Measurements from ENCODE around the gene ZNF41. TPM values are rescaled to one million over a fixed set of nuclear protein-coding genes. Genes with fewer than 3 reads are reported as not detected.

Gene ZNF41
- total and polyA plus RNA-seq, 2 experiments from 2014 or later = 2.0 to 6.3 TPM

DNA sequence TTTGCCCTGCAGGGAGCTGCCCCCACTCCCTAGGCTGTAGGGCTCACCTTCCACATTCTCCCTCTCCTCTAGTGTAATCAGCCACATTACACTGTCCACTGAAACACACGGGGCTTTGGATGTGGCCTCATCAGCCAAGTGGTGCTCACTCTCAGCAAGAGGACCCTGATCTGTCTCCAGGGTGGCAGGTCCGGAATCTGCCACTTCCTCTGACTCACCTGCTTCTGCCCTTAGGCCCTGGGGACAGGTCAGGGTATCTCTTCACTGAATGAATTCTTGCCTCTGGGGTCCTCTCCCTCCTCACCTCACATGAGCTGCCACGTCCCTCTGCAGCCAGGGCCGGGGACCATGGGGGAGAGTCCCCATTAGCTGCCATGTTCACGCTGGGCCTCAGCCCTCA is 15.9 kb downstream of the ZNF41 start:
- H3K27ac Mint-ChIP-seq = no peak overlapping the region
- H2AFZ ChIP-seq = no peak overlapping the region
- no peaks in the 10 kb centered on the region for H3K36me3 ChIP-seq (ENCODE audit: insufficient read depth)
- peaks cover 4% of the 10 kb centered on the region; the same call in 1 of the 2 replicates for H3K79me2 ChIP-seq (replicated peaks; ENCODE audit: insufficient read depth)
- DNase-seq (ENCODE audit: low spot score) (no peak), ATAC-seq (no peak)
- no peak overlapping the region for H3K4me3 ChIP-seq
- H3K27me3 Mint-ChIP-seq (ENCODE audit: insufficient read depth, low read depth, poor library complexity) = peaks cover 2% of the 10 kb centered on the region
- no peaks in the 10 kb centered on the region; the same call in 2 of the 3 replicates for H3K9me3 Mint-ChIP-seq
- H3K4me2 ChIP-seq = no peak overlapping the region
- no peak overlapping the region for H3K27ac ChIP-seq (ENCODE audit: low read depth)
- H3F3A ChIP-seq (replicated peaks; ENCODE audit: low read depth) = no peaks in the 10 kb centered on the region
- no peaks in the 10 kb centered on the region for H4K20me1 ChIP-seq (replicated peaks; ENCODE audit: insufficient read depth)
- H3K36me3 Mint-ChIP-seq (ENCODE audit: low read depth) = peaks cover 18% of the 10 kb centered on the region
- TF ChIP-seq NANOG (IDR thresholded peaks at IDR 0.05; ENCODE audit: borderline replicate concordance) = no peak
- no peak for TF ChIP-seq ZNF114 (CRISPR knock-in tag; IDR thresholded peaks at IDR 0.05)
- TF ChIP-seq, protein P1, sequence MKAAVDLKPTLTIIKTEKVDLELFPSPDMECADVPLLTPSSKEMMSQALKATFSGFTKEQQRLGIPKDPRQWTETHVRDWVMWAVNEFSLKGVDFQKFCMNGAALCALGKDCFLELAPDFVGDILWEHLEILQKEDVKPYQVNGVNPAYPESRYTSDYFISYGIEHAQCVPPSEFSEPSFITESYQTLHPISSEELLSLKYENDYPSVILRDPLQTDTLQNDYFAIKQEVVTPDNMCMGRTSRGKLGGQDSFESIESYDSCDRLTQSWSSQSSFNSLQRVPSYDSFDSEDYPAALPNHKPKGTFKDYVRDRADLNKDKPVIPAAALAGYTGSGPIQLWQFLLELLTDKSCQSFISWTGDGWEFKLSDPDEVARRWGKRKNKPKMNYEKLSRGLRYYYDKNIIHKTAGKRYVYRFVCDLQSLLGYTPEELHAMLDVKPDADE (IDR thresholded peaks at IDR 0.05) = no peak
- TF ChIP-seq, protein P2, sequence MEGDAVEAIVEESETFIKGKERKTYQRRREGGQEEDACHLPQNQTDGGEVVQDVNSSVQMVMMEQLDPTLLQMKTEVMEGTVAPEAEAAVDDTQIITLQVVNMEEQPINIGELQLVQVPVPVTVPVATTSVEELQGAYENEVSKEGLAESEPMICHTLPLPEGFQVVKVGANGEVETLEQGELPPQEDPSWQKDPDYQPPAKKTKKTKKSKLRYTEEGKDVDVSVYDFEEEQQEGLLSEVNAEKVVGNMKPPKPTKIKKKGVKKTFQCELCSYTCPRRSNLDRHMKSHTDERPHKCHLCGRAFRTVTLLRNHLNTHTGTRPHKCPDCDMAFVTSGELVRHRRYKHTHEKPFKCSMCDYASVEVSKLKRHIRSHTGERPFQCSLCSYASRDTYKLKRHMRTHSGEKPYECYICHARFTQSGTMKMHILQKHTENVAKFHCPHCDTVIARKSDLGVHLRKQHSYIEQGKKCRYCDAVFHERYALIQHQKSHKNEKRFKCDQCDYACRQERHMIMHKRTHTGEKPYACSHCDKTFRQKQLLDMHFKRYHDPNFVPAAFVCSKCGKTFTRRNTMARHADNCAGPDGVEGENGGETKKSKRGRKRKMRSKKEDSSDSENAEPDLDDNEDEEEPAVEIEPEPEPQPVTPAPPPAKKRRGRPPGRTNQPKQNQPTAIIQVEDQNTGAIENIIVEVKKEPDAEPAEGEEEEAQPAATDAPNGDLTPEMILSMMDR (conservative IDR thresholded peaks at IDR 0.05; ENCODE audit: low read depth in 2 of 2) = no peak
- TF ChIP-seq POLR2AphosphoS5 (IDR thresholded peaks at IDR 0.05; ENCODE audit: low read depth) = no peak
- no peak overlapping the region for H3K4me3 Mint-ChIP-seq
- no peaks in the 10 kb centered on the region for H3K4me1 ChIP-seq (ENCODE audit: insufficient read depth)
- no peaks in the 10 kb centered on the region for H3K9me2 ChIP-seq (ENCODE audit: insufficient read depth)
- no peaks in the 10 kb centered on the region for H3K27me3 ChIP-seq (ENCODE audit: insufficient read depth)
- H3K4me1 Mint-ChIP-seq = no peaks in the 10 kb centered on the region

DNA sequence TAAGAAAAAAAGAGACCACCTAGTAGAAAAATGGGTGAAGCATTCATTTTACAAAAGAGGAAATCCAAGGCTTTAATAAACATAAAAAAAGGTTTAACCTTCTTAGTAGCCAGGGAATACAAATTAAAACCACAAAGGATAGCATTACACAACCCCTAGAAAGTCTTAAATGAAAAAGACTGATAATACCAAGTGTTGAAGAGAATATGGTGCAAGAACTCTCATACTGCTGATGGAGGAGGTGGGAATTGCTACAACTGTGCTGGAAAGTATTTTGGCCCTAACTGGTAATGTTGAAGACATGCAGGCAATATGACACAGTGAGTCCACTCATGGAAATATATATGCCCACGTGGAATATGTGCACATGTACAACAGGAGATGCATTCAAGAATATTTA is 22.5 kb downstream of the ZNF41 start:
- Mint-ChIP-seq H3K27me3 (ENCODE audit: insufficient read depth, low read depth, poor library complexity) (peaks cover 2% of the 10 kb centered on the region), H3K4me1 (peaks cover 2% of the 10 kb centered on the region; the same call in 2 of the 3 replicates), H3K4me3 (no peak overlapping the region), H3K27ac (no peak overlapping the region), H3K9me3 (no peaks in the 10 kb centered on the region; the same call in 2 of the 3 replicates), H3K36me3 (ENCODE audit: low read depth) (peaks cover 20% of the 10 kb centered on the region)
- no peak overlapping the region for H3K4me2 ChIP-seq
- no peak overlapping the region for H3K27ac ChIP-seq (ENCODE audit: low read depth)
- no peak for ATAC-seq
- H3F3A ChIP-seq (replicated peaks; ENCODE audit: low read depth) = no peaks in the 10 kb centered on the region
- H3K79me2 ChIP-seq (replicated peaks; ENCODE audit: insufficient read depth) = no peaks in the 10 kb centered on the region
- no peaks in the 10 kb centered on the region for H3K27me3 ChIP-seq (ENCODE audit: insufficient read depth)
- no peaks in the 10 kb centered on the region for H3K4me1 ChIP-seq (ENCODE audit: insufficient read depth)
- H4K20me1 ChIP-seq (replicated peaks; ENCODE audit: insufficient read depth) = no peaks in the 10 kb centered on the region
- DNase-seq (ENCODE audit: low spot score) = no peak
- no peak overlapping the region for H3K4me3 ChIP-seq
- no peak overlapping the region for H2AFZ ChIP-seq
- H3K9me2 ChIP-seq (ENCODE audit: insufficient read depth) = no peaks in the 10 kb centered on the region
- TF ChIP-seq CREB1 (CRISPR knock-in tag; IDR thresholded peaks at IDR 0.05; ENCODE audit: low read depth) (no peak), ZNF114 (CRISPR knock-in tag; IDR thresholded peaks at IDR 0.05) (no peak)
- TF ChIP-seq, protein P1 (IDR thresholded peaks at IDR 0.05) = no peak
- no peaks in the 10 kb centered on the region for H3K36me3 ChIP-seq (ENCODE audit: insufficient read depth)

Data from GM23338 (cell line).